Cardiac muscle cell (in vitro differentiated cells and primary cell): Measurements from ENCODE around the gene EEF1AKMT3. TPM values are rescaled to one million over a fixed set of nuclear protein-coding genes. Genes with fewer than 3 reads are reported as not detected.

Experiments used
- DNase-seq, 2 donors: peaks; one replicate each; pipeline versions ENCODE4 v3.0.0 to v3.0.0-alpha.2; 2010 to 2017; ENCODE audit warnings: low read depth in 1 of 2, low spot score in 1 of 2
- H3K27ac ChIP-seq: fragments of 200-600 bp; sonication (generic); 2 replicates; pipeline ENCODE4 v1.5.1; 2016
- H3K27me3 ChIP-seq: fragments of 200-600 bp; sonication (generic); 2 replicates; pipeline ENCODE4 v1.6.0; 2016; ENCODE audit warnings: control low read depth
- H3K36me3 ChIP-seq: fragments of 200-600 bp; sonication (generic); 2 replicates; pipeline ENCODE4 v1.5.1; 2016; ENCODE audit warnings: control low read depth
- H3K4me1 ChIP-seq: fragments of 200-600 bp; sonication (generic); 2 replicates; pipeline ENCODE4 v1.8.1; 2017; ENCODE audit warnings: low read depth, mild to moderate bottlenecking, mixed run types
- H3K4me3 ChIP-seq: fragments of 200-600 bp; sonication (generic); 2 replicates; pipeline ENCODE4 v1.5.1; 2016; ENCODE audit warnings: mild to moderate bottlenecking
- H3K9me3 ChIP-seq: fragments of 200-600 bp; sonication (generic); 2 replicates; pipeline ENCODE4 v1.5.1; 2017; ENCODE audit warnings: low read depth, mild to moderate bottlenecking, control low read depth
- polyA plus RNA-seq: library from polyadenylated mRNA; unstranded; fragments of >200 nt; fragmentation: Nextera tagmentation; extraction: Ambion mirVana; gene quantifications from 2 replicates; pipeline ENCODE4 v1.2.1, GENCODE V29; 2016
- total RNA-seq: library from RNA; depleted of rRNA; stranded (reverse); fragments of >200 nt; gene quantifications from 2 replicates; pipeline ENCODE4 v1.2.3, GENCODE V29; 2016
- TF ChIP-seq, protein P1 (sequence below): IDR thresholded peaks from 2 replicates; pipeline ENCODE4 v1.5.1; 2012; ENCODE audit warnings: low read depth, mild to moderate bottlenecking, low read length

Gene EEF1AKMT3
- total and polyA plus RNA-seq, 2 experiments from 2014 or later = 3.9 to 4.8 TPM

DNA sequence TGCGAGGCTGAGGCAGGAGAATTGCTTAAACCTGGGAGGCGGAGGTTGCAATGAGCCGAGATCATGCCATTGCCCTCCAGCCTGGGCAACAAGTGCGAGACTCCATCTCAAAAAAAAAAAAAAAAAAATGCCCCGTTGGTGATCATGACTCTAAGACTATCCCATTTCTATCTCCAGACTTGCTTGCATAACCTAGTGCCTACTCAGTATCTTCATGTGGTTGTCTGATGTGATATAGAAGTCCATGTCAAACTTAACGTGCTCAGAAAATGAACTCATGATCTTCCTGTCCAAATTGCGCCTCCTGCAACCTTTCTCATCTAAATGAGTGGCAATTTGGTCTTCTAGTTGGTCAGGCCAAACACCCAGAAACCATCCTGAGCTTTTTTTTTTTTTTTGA is 5.5 kb downstream of the EEF1AKMT3 start:
- TF ChIP-seq, protein P1, sequence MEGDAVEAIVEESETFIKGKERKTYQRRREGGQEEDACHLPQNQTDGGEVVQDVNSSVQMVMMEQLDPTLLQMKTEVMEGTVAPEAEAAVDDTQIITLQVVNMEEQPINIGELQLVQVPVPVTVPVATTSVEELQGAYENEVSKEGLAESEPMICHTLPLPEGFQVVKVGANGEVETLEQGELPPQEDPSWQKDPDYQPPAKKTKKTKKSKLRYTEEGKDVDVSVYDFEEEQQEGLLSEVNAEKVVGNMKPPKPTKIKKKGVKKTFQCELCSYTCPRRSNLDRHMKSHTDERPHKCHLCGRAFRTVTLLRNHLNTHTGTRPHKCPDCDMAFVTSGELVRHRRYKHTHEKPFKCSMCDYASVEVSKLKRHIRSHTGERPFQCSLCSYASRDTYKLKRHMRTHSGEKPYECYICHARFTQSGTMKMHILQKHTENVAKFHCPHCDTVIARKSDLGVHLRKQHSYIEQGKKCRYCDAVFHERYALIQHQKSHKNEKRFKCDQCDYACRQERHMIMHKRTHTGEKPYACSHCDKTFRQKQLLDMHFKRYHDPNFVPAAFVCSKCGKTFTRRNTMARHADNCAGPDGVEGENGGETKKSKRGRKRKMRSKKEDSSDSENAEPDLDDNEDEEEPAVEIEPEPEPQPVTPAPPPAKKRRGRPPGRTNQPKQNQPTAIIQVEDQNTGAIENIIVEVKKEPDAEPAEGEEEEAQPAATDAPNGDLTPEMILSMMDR = no peak
- no peak for DNase-seq
- no peak overlapping the region for H3K4me3 ChIP-seq
- H3K36me3 ChIP-seq = no peaks in the 10 kb centered on the region
- no peaks in the 10 kb centered on the region for H3K4me1 ChIP-seq
- no peaks in the 10 kb centered on the region for H3K27me3 ChIP-seq
- H3K9me3 ChIP-seq = no peaks in the 10 kb centered on the region
- H3K27ac ChIP-seq = no peak overlapping the region

DNA sequence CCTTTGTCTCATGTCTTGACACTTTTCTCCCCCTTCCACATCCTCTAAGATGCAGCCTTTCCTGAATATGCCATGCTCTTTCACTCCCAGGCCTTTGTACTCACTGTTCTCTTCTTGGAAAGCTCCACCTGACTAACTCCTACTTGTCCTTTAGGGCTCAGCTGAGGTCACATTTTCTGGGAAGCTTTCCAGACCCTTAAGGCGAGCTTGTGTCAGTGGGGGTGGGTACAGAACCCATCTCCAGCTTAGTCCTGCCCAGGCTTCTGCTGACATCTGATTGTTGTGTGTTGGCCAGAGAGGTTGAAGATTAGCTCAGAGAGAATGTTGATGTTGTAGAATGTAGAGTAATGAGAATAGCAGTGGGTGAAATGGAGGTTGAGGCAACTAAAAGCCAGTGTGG is 7.3 kb downstream of the EEF1AKMT3 start:
- Histone ChIP-seq H3K4me1 (peaks cover 6% of the 10 kb centered on the region), H3K4me3 (no peak overlapping the region), H3K27me3 (no peaks in the 10 kb centered on the region), H3K27ac (no peak overlapping the region), H3K9me3 (no peaks in the 10 kb centered on the region), H3K36me3 (no peaks in the 10 kb centered on the region)
- TF ChIP-seq, protein P1 = no peak
- no peak for DNase-seq

DNA sequence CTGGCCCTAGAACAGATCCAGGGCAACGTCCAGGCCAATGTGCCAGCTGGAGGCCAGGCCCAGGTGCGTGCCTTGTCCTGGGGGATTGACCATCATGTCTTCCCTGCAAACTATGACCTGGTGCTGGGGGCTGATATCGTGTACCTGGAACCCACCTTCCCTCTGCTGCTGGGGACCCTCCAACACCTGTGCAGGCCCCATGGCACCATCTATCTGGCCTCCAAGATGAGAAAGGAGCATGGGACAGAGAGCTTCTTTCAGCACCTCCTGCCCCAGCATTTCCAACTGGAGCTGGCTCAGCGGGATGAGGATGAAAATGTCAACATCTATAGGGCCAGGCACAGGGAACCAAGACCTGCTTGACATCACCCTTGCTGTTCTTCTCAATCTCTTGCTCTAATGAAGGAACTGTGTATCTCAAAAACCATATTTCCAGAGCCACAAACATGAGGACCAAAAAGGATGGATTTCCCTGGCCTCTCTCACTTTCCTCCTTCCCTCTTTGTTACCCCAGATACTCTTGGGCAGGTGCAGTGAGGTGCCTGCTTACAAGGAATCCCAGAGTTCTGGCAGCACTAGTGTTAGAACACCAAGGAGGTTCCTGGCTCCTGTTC is 8.0 kb downstream of the EEF1AKMT3 start:
- H3K36me3 ChIP-seq = no peaks in the 10 kb centered on the region
- no peak overlapping the region for H3K4me3 ChIP-seq
- H3K4me1 ChIP-seq = peaks cover 6% of the 10 kb centered on the region
- DNase-seq = no peak
- no peaks in the 10 kb centered on the region for H3K9me3 ChIP-seq
- TF ChIP-seq, protein P1 = no peak
- H3K27ac ChIP-seq = no peak overlapping the region
- H3K27me3 ChIP-seq = no peaks in the 10 kb centered on the region

DNA sequence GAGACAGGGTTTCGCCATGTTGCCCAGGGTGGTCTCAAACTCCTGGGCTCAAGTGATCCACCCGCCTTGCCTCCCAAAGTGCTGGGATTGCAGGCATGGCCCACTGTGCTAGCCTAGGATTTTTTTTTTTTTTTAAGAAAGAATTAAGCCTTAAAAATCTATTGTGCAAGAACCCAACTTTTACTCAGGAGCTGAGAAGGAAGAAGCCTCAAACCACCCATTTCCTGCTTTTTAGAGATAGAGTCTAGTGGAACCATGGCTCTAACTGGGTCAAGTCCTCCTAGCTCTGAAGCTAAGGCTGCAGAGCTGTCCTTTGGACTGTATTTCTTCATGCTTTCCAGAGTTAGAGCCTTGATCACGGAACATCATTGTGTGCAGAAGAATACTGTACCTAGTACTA is 8.8 kb downstream of the EEF1AKMT3 start:
- Histone ChIP-seq H3K36me3 (peaks cover 4% of the 10 kb centered on the region), H3K27me3 (no peaks in the 10 kb centered on the region), H3K4me1 (peaks cover 6% of the 10 kb centered on the region), H3K4me3 (no peak overlapping the region), H3K27ac (no peak overlapping the region), H3K9me3 (no peaks in the 10 kb centered on the region)
- DNase-seq = no peak
- TF ChIP-seq, protein P1 = no peak

DNA sequence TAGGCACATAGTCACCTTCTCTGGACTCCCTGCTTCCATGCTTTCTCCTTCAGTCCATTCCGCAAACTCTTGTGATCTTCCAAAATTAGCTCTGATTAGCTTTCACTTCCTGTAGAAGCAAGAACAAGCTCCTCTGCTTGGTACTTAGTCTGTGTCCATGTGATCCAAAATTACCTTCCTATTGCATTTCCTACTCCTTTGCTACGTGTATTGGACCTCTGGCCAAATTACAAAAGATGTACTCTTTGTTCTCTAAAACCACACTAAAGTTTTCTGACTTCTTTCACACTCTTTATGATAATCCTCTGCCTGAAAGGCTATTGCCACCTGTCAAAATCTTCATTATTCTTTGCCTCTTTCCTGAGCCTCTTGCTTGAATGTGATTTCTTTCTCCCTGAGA is 9.4 kb downstream of the EEF1AKMT3 start:
- no peak for DNase-seq
- Histone ChIP-seq H3K9me3 (no peaks in the 10 kb centered on the region), H3K36me3 (peaks cover 10% of the 10 kb centered on the region), H3K27me3 (no peaks in the 10 kb centered on the region), H3K4me3 (no peak overlapping the region), H3K4me1 (peaks cover 6% of the 10 kb centered on the region), H3K27ac (no peak overlapping the region)
- TF ChIP-seq, protein P1 = no peak
